Ovary (tissue), 3 donors: ENCODE measurements around the gene IFIH1.

Experiments used
- CTCF ChIP-seq, 3 donors: fragments of 450-650 bp in 2 of 3; fragments of 200-600 bp in 1 of 3; IDR thresholded peaks; one replicate each; pipeline versions ENCODE4 v1.5.1 to v1.8.0; 2016 to 2022; ENCODE audit warnings: antibody characterized with exemption in 3 of 3, mild to moderate bottlenecking in 1 of 3
- POLR2A ChIP-seq: fragments of 450-650 bp; IDR thresholded peaks from one replicate; pipeline ENCODE4 v1.6.1; 2017; ENCODE audit warnings: antibody characterized with exemption, mild to moderate bottlenecking, moderate library complexity
- donor health status: DM: no; HTN: no; CAD: no.

GRCh38 chr2:162267996-162268395 is 50.5 kb downstream of the IFIH1 start:
- TF ChIP-seq POLR2A (no peak), CTCF (IDR thresholded peaks at IDR 0.05) (no peak)
